HG03378 (cell line): ENCODE results near the gene ANXA9.

ENCODE experiments used
- ATAC-seq: cut with Tn5 transposase; IDR thresholded peaks from one replicate; pipeline ENCODE4 v1.9.1; 2021; ENCODE audit warnings: mild to moderate bottlenecking, moderate library complexity; ENCODE audit not compliant: unreplicated experiment

Gene ANXA9

GRCh38 chr1:151003180-151003579 is 21.1 kb downstream of the ANXA9 start:
- no peak for ATAC-seq

GRCh38 chr1:151005729-151006319 is 23.7 kb downstream of the ANXA9 start:
- ATAC-seq: no peak

- peak; percentile 52 for ATAC-seq
Observed at GRCh38 chr1:151006327-151007052, 24.4 kb downstream of the ANXA9 start, which contains the start of gene MINDY1. Gene MINDY1, minus strand, starts transcription at chr1:151006902. Its CDS starts 4,285 bp downstream, at chr1:151002617.

- ATAC-seq: no peak
Observed at GRCh38 chr1:151007853-151008243, 25.8 kb downstream of the ANXA9 start.

- peak; percentile 47 for ATAC-seq
Observed at GRCh38 chr1:151008244-151009205, 26.4 kb downstream of the ANXA9 start, which contains the start of gene PRUNE1. Gene PRUNE1, plus strand, starts transcription at chr1:151008449. Its CDS starts 184 bp downstream, at chr1:151008633.

- ATAC-seq: no peak
Observed at GRCh38 chr1:151009206-151009587, 27.1 kb downstream of the ANXA9 start.

GRCh38 chr1:151009674-151010345 is 27.7 kb downstream of the ANXA9 start:
- no peak for ATAC-seq

GRCh38 chr1:151010346-151010726 is 28.2 kb downstream of the ANXA9 start:
- ATAC-seq: no peak

GRCh38 chr1:151011154-151011850 is 29.2 kb downstream of the ANXA9 start:
- ATAC-seq: no peak

- no peak for ATAC-seq
Observed at GRCh38 chr1:151012684-151013471, 30.8 kb downstream of the ANXA9 start.

GRCh38 chr1:151013518-151013917 is 31.4 kb downstream of the ANXA9 start:
- ATAC-seq: no peak

- ATAC-seq: no peak
Observed at GRCh38 chr1:151024540-151025146, 42.6 kb downstream of the ANXA9 start.

GRCh38 chr1:151026460-151026859 is 44.4 kb downstream of the ANXA9 start:
- ATAC-seq: no peak

- ATAC-seq: no peak
Observed at GRCh38 chr1:151032164-151032563, 50.1 kb downstream of the ANXA9 start.

- ATAC-seq: no peak
Observed at GRCh38 chr1:151035167-151035566, 53.1 kb downstream of the ANXA9 start.

- no peak for ATAC-seq
Observed at GRCh38 chr1:151036356-151036755, 54.3 kb downstream of the ANXA9 start, which contains the start of gene BNIPL. Gene BNIPL, plus strand, starts transcription at chr1:151036586. Its CDS starts 140 bp downstream, at chr1:151036726.

- no peak for ATAC-seq
Observed at GRCh38 chr1:151037032-151037431, 54.9 kb downstream of the ANXA9 start.

GRCh38 chr1:151039521-151039920 is 57.4 kb downstream of the ANXA9 start:
- no peak for ATAC-seq

- no peak for ATAC-seq
Observed at GRCh38 chr1:151043163-151043562, 61.1 kb downstream of the ANXA9 start.
